Tibial nerve (tissue), 4 donors: ENCODE measurements around the gene CERS1. TPM values are rescaled to one million over a fixed set of nuclear protein-coding genes. Genes with fewer than 3 reads are reported as not detected.
A peak's percentile ranks its signal among the peaks of the same experiment; 100 is the strongest.

ENCODE experiments used
- DNase-seq, 2 donors: peaks; one replicate each; pipeline ENCODE4 v3.0.0-alpha.2; 2019; ENCODE audit warnings: low spot score in 2 of 2
- H3K27ac ChIP-seq, 4 donors: fragments of 200-600 bp; sonication (generic) in 3 of 4; one replicate each; pipeline ENCODE4 v1.5.1; 2017 to 2019; ENCODE audit warnings: mild to moderate bottlenecking in 1 of 4
- H3K27me3 ChIP-seq, 2 donors: fragments of 200-600 bp; sonication (generic) in 1 of 2; one replicate each; pipeline versions ENCODE4 v1.5.1 to v1.6.0; 2017 to 2019
- H3K36me3 ChIP-seq, 3 donors: fragments of 200-600 bp; sonication (generic); one replicate each; pipeline ENCODE4 v1.5.1; 2018 to 2019
- H3K4me1 ChIP-seq, 4 donors: fragments of 200-600 bp; sonication (generic) in 3 of 4; one replicate each; pipeline ENCODE4 v1.5.1; 2017 to 2019
- H3K4me3 ChIP-seq, 4 donors: fragments of 200-600 bp; sonication (generic) in 3 of 4; one replicate each; pipeline ENCODE4 v1.5.1; 2017 to 2019; ENCODE audit warnings: mild to moderate bottlenecking in 1 of 4, moderate library complexity in 1 of 4
- H3K9me3 ChIP-seq, 4 donors: fragments of 200-600 bp; sonication (generic) in 3 of 4; one replicate each; pipeline ENCODE4 v1.5.1; 2017 to 2019
- EP300 ChIP-seq, 2 donors: sonication (generic); formaldehyde crosslinking; IDR thresholded peaks; one replicate each; pipeline ENCODE4 v1.6.1; 2017; ENCODE audit warnings: antibody characterized with exemption in 2 of 2, mild to moderate bottlenecking in 1 of 2
- POLR2A ChIP-seq, 2 donors: fragments of 450-650 bp; IDR thresholded peaks; one replicate each; pipeline ENCODE4 v1.6.1; 2017; ENCODE audit warnings: antibody characterized with exemption in 2 of 2, mild to moderate bottlenecking in 2 of 2, moderate library complexity in 2 of 2
- WGBS, 2 donors: methylation state at CpG; one replicate each; pipeline ENCODE4 v1.1.5; 2018; 5-methylcytosine and 5-hydroxymethylcytosine counted together
- total RNA-seq, 4 donors: library from RNA; depleted of rRNA; stranded (reverse); fragments of >200 nt; gene quantifications; one replicate each; pipeline ENCODE4 v1.1.0, GENCODE V29; 2016
- TF ChIP-seq, protein P1 (sequence below), 5 experiments: fragments of 200-600 bp in 3 of 5; fragments of 450-650 bp in 2 of 5; sonication (generic) in 3 of 5; IDR thresholded peaks; one replicate each; pipeline ENCODE4 v1.5.1; 2016 to 2019; ENCODE audit warnings: antibody characterized with exemption in 5 of 5, mild to moderate bottlenecking in 3 of 5, moderate library complexity in 2 of 5

Gene CERS1, protein sequence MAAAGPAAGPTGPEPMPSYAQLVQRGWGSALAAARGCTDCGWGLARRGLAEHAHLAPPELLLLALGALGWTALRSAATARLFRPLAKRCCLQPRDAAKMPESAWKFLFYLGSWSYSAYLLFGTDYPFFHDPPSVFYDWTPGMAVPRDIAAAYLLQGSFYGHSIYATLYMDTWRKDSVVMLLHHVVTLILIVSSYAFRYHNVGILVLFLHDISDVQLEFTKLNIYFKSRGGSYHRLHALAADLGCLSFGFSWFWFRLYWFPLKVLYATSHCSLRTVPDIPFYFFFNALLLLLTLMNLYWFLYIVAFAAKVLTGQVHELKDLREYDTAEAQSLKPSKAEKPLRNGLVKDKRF
- 10 to 100 TPM in 3 of 4 donors, 1 to 10 TPM in 1; 7.0 to 14.9 (median 13.4) TPM for total RNA-seq

DNA sequence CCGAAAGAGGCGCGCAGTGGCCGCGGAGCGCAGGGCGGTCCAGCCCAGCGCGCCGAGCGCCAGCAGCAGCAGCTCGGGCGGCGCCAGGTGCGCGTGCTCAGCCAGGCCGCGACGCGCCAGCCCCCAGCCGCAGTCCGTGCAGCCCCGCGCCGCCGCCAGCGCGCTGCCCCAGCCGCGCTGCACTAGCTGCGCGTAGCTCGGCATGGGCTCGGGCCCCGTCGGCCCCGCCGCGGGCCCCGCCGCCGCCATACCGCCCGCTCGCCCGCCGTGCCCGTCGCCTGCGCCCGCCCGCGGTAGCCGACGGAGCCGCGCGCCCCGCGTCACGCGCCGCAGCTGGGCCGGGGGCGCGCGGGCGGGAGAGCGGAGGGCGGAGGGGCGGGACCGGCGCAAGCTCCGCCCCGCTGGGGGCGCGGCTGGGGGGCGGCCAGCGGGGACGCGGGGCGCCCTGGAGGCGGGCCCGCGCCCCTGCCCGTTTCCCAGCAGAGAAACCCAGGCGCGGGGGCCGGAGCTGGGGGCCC, at the start of gene CERS1:
CERS1 (minus strand) TSS at position 335 of the 518 bp plus-strand sequence; CDS start at position 249, 86 bp downstream.
- peaks cover 0 to 35% (median 5%) of the 10 kb centered on the region in 3 donors for H3K36me3 ChIP-seq
- peak within 1 kb of the TSS; percentile 48 to 93 (median 77) for H3K27ac ChIP-seq
- H3K4me3 ChIP-seq = peak within 1 kb of the TSS; percentile 43 to 67 (median 54)
- peaks cover 0 to 27% of the 10 kb centered on the region in 2 donors for H3K27me3 ChIP-seq
- 1 to 3% methylated on average over 20 to 29 of the region's 89 CpGs for WGBS, 2 donors
- TF ChIP-seq, protein P1, sequence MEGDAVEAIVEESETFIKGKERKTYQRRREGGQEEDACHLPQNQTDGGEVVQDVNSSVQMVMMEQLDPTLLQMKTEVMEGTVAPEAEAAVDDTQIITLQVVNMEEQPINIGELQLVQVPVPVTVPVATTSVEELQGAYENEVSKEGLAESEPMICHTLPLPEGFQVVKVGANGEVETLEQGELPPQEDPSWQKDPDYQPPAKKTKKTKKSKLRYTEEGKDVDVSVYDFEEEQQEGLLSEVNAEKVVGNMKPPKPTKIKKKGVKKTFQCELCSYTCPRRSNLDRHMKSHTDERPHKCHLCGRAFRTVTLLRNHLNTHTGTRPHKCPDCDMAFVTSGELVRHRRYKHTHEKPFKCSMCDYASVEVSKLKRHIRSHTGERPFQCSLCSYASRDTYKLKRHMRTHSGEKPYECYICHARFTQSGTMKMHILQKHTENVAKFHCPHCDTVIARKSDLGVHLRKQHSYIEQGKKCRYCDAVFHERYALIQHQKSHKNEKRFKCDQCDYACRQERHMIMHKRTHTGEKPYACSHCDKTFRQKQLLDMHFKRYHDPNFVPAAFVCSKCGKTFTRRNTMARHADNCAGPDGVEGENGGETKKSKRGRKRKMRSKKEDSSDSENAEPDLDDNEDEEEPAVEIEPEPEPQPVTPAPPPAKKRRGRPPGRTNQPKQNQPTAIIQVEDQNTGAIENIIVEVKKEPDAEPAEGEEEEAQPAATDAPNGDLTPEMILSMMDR (IDR thresholded peaks at IDR 0.05) = no peak
- TF ChIP-seq POLR2A (IDR thresholded peaks at IDR 0.05) (no peak), EP300 (IDR thresholded peaks at IDR 0.05) (no peak)
- H3K9me3 ChIP-seq = no peaks in the 10 kb centered on the region
- H3K4me1 ChIP-seq = peaks cover 0 to 41% (median 9%) of the 10 kb centered on the region in 4 donors
- no peak for DNase-seq

DNA sequence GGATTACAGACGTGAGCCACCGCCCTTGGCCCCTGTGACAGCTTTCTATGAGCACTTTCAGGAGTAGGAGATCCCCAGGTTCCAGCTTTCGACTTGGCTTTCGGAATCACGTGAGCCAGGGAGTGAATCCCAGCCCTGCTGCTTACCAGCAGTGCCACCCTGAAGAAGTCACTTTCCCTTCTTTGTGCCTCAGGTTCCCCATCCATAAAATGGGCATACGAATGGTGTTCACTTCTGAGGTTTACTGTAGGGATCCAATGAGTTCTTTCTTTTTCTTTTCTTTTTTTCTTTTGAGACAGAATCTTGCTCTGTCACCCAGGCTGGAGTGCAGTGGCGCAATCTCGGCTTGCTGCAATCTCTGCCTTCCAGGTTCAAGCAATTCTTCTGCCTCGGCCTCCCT, 49.3 kb upstream of the CERS1 start:
- H3K9me3 ChIP-seq = no peaks in the 10 kb centered on the region
- peaks cover 0 to 3% (median 0%) of the 10 kb centered on the region in 3 donors for H3K36me3 ChIP-seq
- no peak overlapping the region for H3K27ac ChIP-seq
- TF ChIP-seq, protein P1 (IDR thresholded peaks at IDR 0.05) = no peak
- TF ChIP-seq POLR2A (IDR thresholded peaks at IDR 0.05) (no peak), EP300 (IDR thresholded peaks at IDR 0.05) (no peak)
- no peaks in the 10 kb centered on the region for H3K27me3 ChIP-seq
- no peak overlapping the region for H3K4me3 ChIP-seq
- WGBS, 2 donors = 89 to 90% methylated on average over 9 of the region's 9 CpGs
- H3K4me1 ChIP-seq = peaks cover 0 to 8% (median 0%) of the 10 kb centered on the region in 4 donors
- no peak for DNase-seq

DNA sequence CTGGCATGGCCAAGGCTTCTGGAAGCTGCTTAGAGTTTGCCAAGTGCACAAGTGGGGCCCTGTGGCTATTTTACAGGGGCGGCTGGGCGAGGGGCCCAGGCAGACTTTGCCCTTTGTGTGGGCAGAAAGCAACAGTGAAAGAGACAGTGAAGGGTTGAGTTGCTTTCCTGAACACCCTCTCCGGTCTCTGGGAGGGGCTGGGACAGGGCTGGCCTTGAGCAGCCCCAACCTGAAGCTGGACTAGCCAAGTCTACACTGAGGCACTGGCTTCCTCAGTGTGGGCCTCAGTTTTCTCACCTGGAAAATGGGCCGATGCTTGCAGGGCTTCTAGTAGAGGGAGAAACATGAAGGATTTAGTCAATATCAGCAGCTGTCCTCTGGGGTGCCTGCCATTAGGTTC, 47.5 kb upstream of the CERS1 start:
- H3K9me3 ChIP-seq = no peaks in the 10 kb centered on the region
- peaks cover 0 to 21% (median 2%) of the 10 kb centered on the region in 4 donors for H3K4me1 ChIP-seq
- 46 to 59% methylated on average over 3 to 4 of the region's 4 CpGs for WGBS, 2 donors
- TF ChIP-seq POLR2A (IDR thresholded peaks at IDR 0.05) (no peak), EP300 (IDR thresholded peaks at IDR 0.05) (no peak)
- TF ChIP-seq, protein P1 (IDR thresholded peaks at IDR 0.05) = no peak
- H3K27ac ChIP-seq = no peak overlapping the region
- H3K4me3 ChIP-seq = no peak overlapping the region
- H3K36me3 ChIP-seq = peaks cover 0 to 10% (median 0%) of the 10 kb centered on the region in 3 donors
- DNase-seq = no peak
- no peaks in the 10 kb centered on the region for H3K27me3 ChIP-seq

DNA sequence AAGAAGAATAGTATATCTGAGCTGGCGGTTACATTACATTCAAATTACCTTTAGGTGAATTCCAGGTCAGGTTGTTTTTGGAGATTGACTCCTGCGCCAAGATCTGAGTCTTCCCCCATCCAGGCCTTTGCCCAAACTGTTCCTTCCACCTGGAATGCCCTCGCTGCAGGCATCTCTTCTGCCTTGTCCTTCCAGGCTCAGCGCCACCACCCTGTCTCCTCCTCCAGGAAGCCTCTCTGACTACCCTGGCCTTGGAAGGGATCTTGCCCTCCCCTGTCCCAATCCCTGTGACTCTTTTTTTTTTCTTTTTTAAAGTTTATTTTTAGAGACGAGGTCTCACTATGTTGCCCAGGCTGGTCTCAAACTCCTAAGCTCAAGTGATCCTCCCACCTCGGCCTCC, 46.7 kb upstream of the CERS1 start:
- no peaks in the 10 kb centered on the region for H3K9me3 ChIP-seq
- H3K27me3 ChIP-seq = no peaks in the 10 kb centered on the region
- no peak overlapping the region for H3K4me3 ChIP-seq
- H3K27ac ChIP-seq = no peak overlapping the region
- TF ChIP-seq, protein P1 (IDR thresholded peaks at IDR 0.05) = no peak
- no peak for TF ChIP-seq EP300 (IDR thresholded peaks at IDR 0.05)
- no peak for TF ChIP-seq POLR2A (IDR thresholded peaks at IDR 0.05)
- peaks cover 0 to 16% (median 0%) of the 10 kb centered on the region in 3 donors for H3K36me3 ChIP-seq
- DNase-seq = no peak
- H3K4me1 ChIP-seq = peaks cover 0 to 21% (median 2%) of the 10 kb centered on the region in 4 donors
- WGBS, 2 donors = 89 to 93% methylated on average over 6 of the region's 6 CpGs
